MCF 10A (cell line): ENCODE results near the gene ITGA1. TPM values are rescaled to one million over a fixed set of nuclear protein-coding genes. Genes with fewer than 3 reads are reported as not detected.

Experiments
- BruUV-seq: library from RNA; stranded (reverse); fragments of 400-500 nt; replicated peaks from 2 replicates; lab custom pipeline; 2021; lab: Mats Ljungman, UMichigan
- CTCF ChIA-PET: fragments of 300-600 bp; sonication (Branson Sonifier 250); formaldehyde crosslinking; extraction: SDS; loops from one replicate; lab custom pipeline; 2021; ENCODE audit warnings: antibody characterized with exemption, inconsistent platforms; lab: Yijun Ruan, JAX
- POLR2A ChIA-PET: fragments of 300-600, 350-650 bp; sonication (Branson Sonifier 250); formaldehyde crosslinking; extraction: SDS; loops from one replicate; lab custom pipeline; 2020; ENCODE audit warnings: antibody characterized with exemption, inconsistent platforms; lab: Yijun Ruan, JAX
- DNase-seq: peaks from one replicate; pipeline ENCODE4 v3.0.0-alpha.2; 2018; ENCODE audit not compliant: unreplicated experiment
- H3K27ac Mint-ChIP-seq: one replicate; pipeline ENCODE4 v1.8.0; 2022; ENCODE audit warnings: mild to moderate bottlenecking, low read depth, mixed read lengths; ENCODE audit not compliant: unreplicated experiment
- H3K27me3 Mint-ChIP-seq: one replicate; pipeline ENCODE4 v1.8.0; 2022; ENCODE audit warnings: mixed read lengths; ENCODE audit not compliant: insufficient read depth, unreplicated experiment
- H3K36me3 Mint-ChIP-seq: one replicate; pipeline ENCODE4 v1.8.0; 2022; ENCODE audit warnings: mild to moderate bottlenecking, moderate library complexity, mixed read lengths; ENCODE audit not compliant: insufficient read depth, unreplicated experiment
- H3K4me1 Mint-ChIP-seq: one replicate; pipeline ENCODE4 v1.8.0; 2022; ENCODE audit warnings: mixed read lengths; ENCODE audit not compliant: insufficient read depth, unreplicated experiment
- H3K4me3 Mint-ChIP-seq: one replicate; pipeline ENCODE4 v1.8.0; 2022; ENCODE audit warnings: mild to moderate bottlenecking, moderate library complexity, mixed read lengths; ENCODE audit not compliant: unreplicated experiment
- H3K9me3 Mint-ChIP-seq: one replicate; pipeline ENCODE4 v1.8.0; 2022; ENCODE audit warnings: mixed read lengths; ENCODE audit not compliant: unreplicated experiment
- CTCF ChIP-seq: fragments of 200-600 bp; IDR thresholded peaks from one replicate; pipeline ENCODE4 v1.8.0; 2022; ENCODE audit warnings: antibody characterized with exemption, mild to moderate bottlenecking; ENCODE audit not compliant: unreplicated experiment
- intact Hi-C: fragments of 100-400 bp; cut with micrococcal nuclease; formaldehyde crosslinking; loops from 2 replicates; pipeline ENCODE4 v1.14.1; 2022
- total RNA-seq: library from RNA; stranded (reverse); gene quantifications from 2 replicates; pipeline ENCODE4 v1.2.3, GENCODE V29; 2022

ITGA1 gene
- total RNA-seq, 1 experiment from 2014 or later, result 7.7 TPM

- no peaks in the 10 kb centered on the region for H3K27me3 Mint-ChIP-seq
- BruUV-seq, result no TSS peak
- H3K36me3 Mint-ChIP-seq, result no peaks in the 10 kb centered on the region
- ChIA-PET CTCF (interaction anchor here (0.6 to 5.7 kb wide), 11 partner anchors 14 to 129 kb away, joined by 3 to 127 read pairs (median 4); no protein-coding TSS in a partner anchor), POLR2A (interaction anchor here (0.6 to 5.5 kb wide), 30 partner anchors 9 to 190 kb away, joined by 3 to 102 read pairs (median 5); partner anchors contain the start of gene MOCS2)
- peak within 1 kb of the TSS; percentile 67 for H3K27ac Mint-ChIP-seq
- peaks cover 48% of the 10 kb centered on the region for H3K4me1 Mint-ChIP-seq
- H3K9me3 Mint-ChIP-seq, result peaks cover 6% of the 10 kb centered on the region
- DNase-seq, result peak; percentile 84
- H3K4me3 Mint-ChIP-seq, result peak within 1 kb of the TSS; percentile 77
- no peak for TF ChIP-seq CTCF
- intact Hi-C loops, result loop anchor here (1.0 to 10.0 kb wide), 2 partner anchors 67 to 204 kb away; partner anchors contain the start of genes ITGA1 and PELO
These were observed 201.5 kb downstream of the ITGA1 start, which contains the start of gene ITGA2 for GRCh38 chr5:52989025-52989780. TSS of gene ITGA2 (plus strand) at chr5:52989352. CDS start at chr5:52989469, 117 bp downstream.

DNA sequence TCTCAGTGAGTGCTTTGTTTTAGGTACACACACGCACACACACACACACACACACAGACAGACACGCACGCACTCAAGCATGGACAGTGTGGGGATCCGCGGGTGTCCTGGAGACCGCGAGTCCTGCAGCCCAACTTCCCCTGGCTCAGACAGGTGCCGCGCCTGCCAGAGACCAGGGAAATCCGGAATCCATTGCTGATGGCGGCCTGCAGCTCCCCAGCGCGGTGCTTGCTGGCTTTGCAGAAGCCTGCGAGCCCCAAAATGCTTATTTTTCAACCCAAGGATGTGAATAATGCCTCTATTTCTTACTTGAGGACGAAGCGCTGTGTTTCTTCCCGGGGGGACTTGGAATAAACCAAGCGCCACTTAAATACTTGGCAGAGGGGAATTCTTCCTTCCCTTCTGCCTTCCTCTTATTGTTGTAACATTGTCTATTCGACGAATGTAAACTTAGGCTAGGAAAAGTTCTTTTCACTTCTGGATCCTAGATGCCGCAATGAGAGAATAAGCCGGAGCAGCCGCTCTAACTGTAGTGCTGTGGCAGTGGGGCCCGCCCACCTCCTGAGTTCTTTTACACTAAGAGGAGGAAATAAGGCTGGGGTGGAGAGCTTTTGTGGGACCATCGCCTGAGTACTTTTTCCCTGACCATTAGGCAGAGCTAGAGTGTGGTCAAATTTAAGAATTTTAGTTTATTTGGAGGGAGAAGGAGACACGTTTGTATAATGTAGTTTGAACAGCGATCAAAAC, 202.2 kb downstream of the ITGA1 start:
- peak; percentile 42 for TF ChIP-seq CTCF

GRCh38 chr5:52990528-52990925, 202.8 kb downstream of the ITGA1 start:
- intact Hi-C loops, result loop anchor here (1.0 to 5.0 kb wide), 3 partner anchors 42 to 106 kb away; no protein-coding TSS in a partner anchor
- H3K4me1 Mint-ChIP-seq, result peaks cover 44% of the 10 kb centered on the region
- no peaks in the 10 kb centered on the region for H3K27me3 Mint-ChIP-seq
- peaks cover 6% of the 10 kb centered on the region for H3K9me3 Mint-ChIP-seq
- TSS peak; percentile 48 for BruUV-seq
- POLR2A ChIA-PET, result interaction anchor here (0.6 to 5.5 kb wide), 18 partner anchors 7 to 119 kb away, joined by 3 to 102 read pairs (median 10); partner anchors contain the start of gene MOCS2
- peak overlapping the region; percentile 25 for H3K27ac Mint-ChIP-seq
- TF ChIP-seq CTCF, result no peak
- no peaks in the 10 kb centered on the region for H3K36me3 Mint-ChIP-seq
- CTCF ChIA-PET, result interaction anchor here (0.5 to 5.7 kb wide), 21 partner anchors 16 to 439 kb away, joined by 3 to 127 read pairs (median 3); no protein-coding TSS in a partner anchor
- DNase-seq, result no peak
- peak overlapping the region; percentile 77 for H3K4me3 Mint-ChIP-seq

More for the DNA sequence above, 202.2 kb downstream of the ITGA1 start:
- BruUV-seq, result no TSS peak
- Mint-ChIP-seq H3K36me3 (no peaks in the 10 kb centered on the region), H3K9me3 (peaks cover 6% of the 10 kb centered on the region), H3K27ac (peak overlapping the region; percentile 25), H3K4me3 (peak overlapping the region; percentile 77), H3K27me3 (no peaks in the 10 kb centered on the region), H3K4me1 (peaks cover 48% of the 10 kb centered on the region)
- ChIA-PET POLR2A (interaction anchor here (0.6 to 5.5 kb wide), 29 partner anchors 8 to 190 kb away, joined by 3 to 102 read pairs (median 5); partner anchors contain the start of gene MOCS2), CTCF (interaction anchor here (0.6 to 5.7 kb wide), 24 partner anchors 13 to 184 kb away, joined by 3 to 127 read pairs (median 4); no protein-coding TSS in a partner anchor)
- intact Hi-C loops, result loop anchor here (1.0 to 10.0 kb wide), 5 partner anchors 42 to 205 kb away; partner anchors contain the start of genes ITGA1 and PELO
- peak; percentile 56 for DNase-seq
